Ishikawa (cell line): ENCODE results near the gene EPHA10.

Experiments used
- CEBPB ChIP-seq: IDR thresholded peaks from 2 replicates; pipeline ENCODE4 v1.6.1; 2012
- CREB1 ChIP-seq: IDR thresholded peaks from 2 replicates; pipeline ENCODE4 v1.6.1; 2012; ENCODE audit warnings: low read depth
- EGR1 ChIP-seq: IDR thresholded peaks from 2 replicates; pipeline ENCODE4 v1.6.1; 2012
- EP300 ChIP-seq: IDR thresholded peaks from 2 replicates; pipeline ENCODE4 v1.6.1; 2012; ENCODE audit warnings: borderline replicate concordance
- FOXM1 ChIP-seq: IDR thresholded peaks from 2 replicates; pipeline ENCODE4 v1.6.1; 2012; ENCODE audit warnings: low read depth, borderline replicate concordance
- MAX ChIP-seq: IDR thresholded peaks from 2 replicates; pipeline ENCODE4 v1.6.1; 2012
- NFIC ChIP-seq: IDR thresholded peaks from 2 replicates; pipeline ENCODE4 v1.6.1; 2012
- RAD21 ChIP-seq: IDR thresholded peaks from 2 replicates; pipeline ENCODE4 v1.6.1; 2012; ENCODE audit warnings: low read depth
- REST ChIP-seq: IDR thresholded peaks from 2 replicates; pipeline ENCODE4 v1.6.1; 2012; ENCODE audit warnings: low read depth, mild to moderate bottlenecking
- TAF1 ChIP-seq: IDR thresholded peaks from 2 replicates; pipeline ENCODE4 v1.6.1; 2012; ENCODE audit warnings: low read depth, mild to moderate bottlenecking
- TCF12 ChIP-seq: IDR thresholded peaks from 2 replicates; pipeline ENCODE4 v1.6.1; 2012; ENCODE audit warnings: low read depth
- TEAD4 ChIP-seq: IDR thresholded peaks from 2 replicates; pipeline ENCODE4 v1.6.1; 2012
- YY1 ChIP-seq: IDR thresholded peaks from 2 replicates; pipeline ENCODE4 v1.6.1; 2012; ENCODE audit warnings: low read depth
- ZBTB7A ChIP-seq: IDR thresholded peaks from 2 replicates; pipeline ENCODE4 v1.6.1; 2012; ENCODE audit warnings: low read depth
- TF ChIP-seq, protein P1 (sequence below): IDR thresholded peaks from 2 replicates; pipeline ENCODE4 v1.6.1; 2012

The EPHA10 gene

DNA sequence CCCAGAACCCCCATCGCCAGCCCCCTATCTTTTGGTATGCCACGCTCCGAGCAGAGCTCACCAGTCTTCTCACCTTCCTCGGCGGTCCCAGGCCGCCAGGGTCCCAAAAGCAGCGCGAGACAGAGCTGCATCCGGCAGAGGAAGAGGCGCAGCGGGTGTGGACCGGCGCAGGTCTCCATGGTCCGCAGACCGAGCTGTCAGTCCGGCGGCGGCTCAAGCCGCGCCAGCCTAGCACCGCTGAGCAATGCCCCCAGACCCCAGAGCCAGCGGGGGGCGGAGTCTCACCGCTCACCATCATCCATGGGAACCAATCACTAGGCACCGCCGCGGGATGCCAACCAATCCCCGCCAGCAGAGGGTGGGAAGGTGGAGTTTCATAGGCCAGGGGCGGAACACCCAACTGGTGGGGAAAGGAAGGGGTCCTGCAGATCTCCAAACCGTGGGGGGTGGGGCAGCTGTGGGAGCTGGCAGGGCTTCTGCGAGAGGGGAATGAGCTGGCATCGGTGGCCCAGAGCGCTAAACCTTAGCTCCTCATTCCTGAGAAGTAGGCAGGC, at the start of gene EPHA10:
TSS of gene EPHA10 (minus strand) at position 233 of the 554 bp plus-strand sequence. CDS start at position 179, 54 bp downstream.
- TF ChIP-seq EGR1 (no peak), CREB1 (no peak), TCF12 (no peak), TEAD4 (no peak), NFIC (no peak), RAD21 (no peak), YY1 (no peak)

GRCh38 chr1:37814252-37814651, 49.3 kb upstream of the EPHA10 start:
- TF ChIP-seq EP300 (no peak), TAF1 (no peak), TEAD4 (no peak), REST (no peak), CEBPB (no peak), ZBTB7A (no peak), CREB1 (no peak), MAX (no peak)

- TF ChIP-seq REST (no peak), EGR1 (no peak), CEBPB (no peak), YY1 (no peak), TEAD4 (no peak), TAF1 (no peak)
Observed at GRCh38 chr1:37813529-37814145, 48.7 kb upstream of the EPHA10 start.

DNA sequence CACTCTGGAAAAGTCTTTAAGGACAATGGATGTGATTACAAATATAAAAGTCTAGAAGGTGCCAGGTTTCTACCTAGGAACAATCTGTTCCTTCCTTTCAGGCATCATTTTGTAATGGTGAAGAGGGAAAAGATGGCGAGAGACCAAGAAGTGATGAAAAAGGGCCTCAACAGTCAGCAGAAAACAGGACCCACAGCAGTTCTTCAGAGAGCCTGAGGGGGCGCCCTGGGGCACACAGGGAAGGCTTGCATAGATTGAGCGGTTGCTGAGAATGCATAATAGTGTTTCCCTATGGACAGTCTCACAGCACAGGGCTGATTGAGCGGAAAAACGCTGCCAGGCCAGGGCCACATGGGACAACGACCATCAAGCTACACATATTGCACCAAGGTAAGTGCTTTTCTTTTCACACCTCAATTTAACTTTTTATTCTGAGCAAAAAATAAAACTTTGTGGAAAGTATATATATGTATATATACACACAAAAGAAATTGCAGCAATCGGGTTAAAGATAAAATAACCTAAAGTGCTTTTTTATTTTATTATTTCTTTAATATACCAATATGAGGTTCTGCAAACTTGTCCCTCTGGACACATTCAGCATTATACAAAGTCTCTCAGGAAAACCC, 46.2 kb upstream of the EPHA10 start:
- TF ChIP-seq NFIC = no peak
- TF ChIP-seq RAD21 = peak; percentile 50

DNA sequence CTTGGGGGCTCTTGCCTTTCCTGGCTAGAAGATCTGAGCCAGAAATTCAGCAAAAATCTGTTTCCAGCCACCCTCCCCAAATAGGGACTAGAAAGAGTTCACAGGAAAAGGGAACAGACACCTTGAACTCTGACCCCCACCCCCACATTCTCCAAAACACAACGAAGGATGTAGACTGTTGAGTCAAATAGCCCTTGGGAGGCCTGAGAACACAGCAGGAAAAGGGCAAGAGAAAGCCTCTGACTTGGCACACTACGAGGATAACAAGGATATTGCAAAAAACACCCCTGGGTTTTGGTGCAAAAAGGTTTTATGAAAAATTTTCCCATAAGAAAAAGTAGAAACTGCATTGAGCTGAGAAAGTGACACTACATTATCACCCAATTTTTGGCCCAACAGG, 45.0 kb upstream of the EPHA10 start:
- TF ChIP-seq YY1 (no peak), CEBPB (no peak), TAF1 (no peak), FOXM1 (no peak), NFIC (no peak), MAX (no peak), EP300 (no peak), ZBTB7A (no peak), CREB1 (no peak), TCF12 (no peak), EGR1 (no peak), REST (no peak), RAD21 (no peak), TEAD4 (no peak)
- TF ChIP-seq, protein P1, sequence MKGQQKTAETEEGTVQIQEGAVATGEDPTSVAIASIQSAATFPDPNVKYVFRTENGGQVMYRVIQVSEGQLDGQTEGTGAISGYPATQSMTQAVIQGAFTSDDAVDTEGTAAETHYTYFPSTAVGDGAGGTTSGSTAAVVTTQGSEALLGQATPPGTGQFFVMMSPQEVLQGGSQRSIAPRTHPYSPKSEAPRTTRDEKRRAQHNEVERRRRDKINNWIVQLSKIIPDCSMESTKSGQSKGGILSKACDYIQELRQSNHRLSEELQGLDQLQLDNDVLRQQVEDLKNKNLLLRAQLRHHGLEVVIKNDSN = no peak
